IMR-90 (cell line): ENCODE data around the gene HSF2. TPM values are rescaled to one million over a fixed set of nuclear protein-coding genes. Genes with fewer than 3 reads are reported as not detected.

Source experiments
- ATAC-seq: fragments of 200-7000 bp; cut with Tn5 transposase; 2 replicates; pipeline ENCODE4 v1.9.1; 2020; ENCODE audit warnings: low read depth, mild to moderate bottlenecking, moderate library complexity
- BruUV-seq: library from RNA; stranded (reverse); fragments of 400-500 nt; replicated peaks from 2 replicates; lab custom pipeline; 2021; lab: Mats Ljungman, UMichigan
- CTCF ChIA-PET: fragments of 300-600 bp; formaldehyde crosslinking; extraction: SDS; loops from one replicate; lab custom pipeline; 2021; ENCODE audit warnings: antibody characterized with exemption; lab: Yijun Ruan, JAX
- POLR2A ChIA-PET: fragments of 300-600 bp; sonication (Branson Sonifier 250); formaldehyde crosslinking; loops from one replicate; lab custom pipeline; 2022; ENCODE audit warnings: antibody characterized with exemption; ENCODE audit not compliant: unreplicated experiment; lab: Charles Lee
- DNase-seq: peaks from one replicate; pipeline ENCODE4 v3.0.0; 2013
- H2AFZ ChIP-seq: replicated peaks from 2 replicates; pipeline ENCODE3; 2013; ENCODE audit warnings: low read length, mild to moderate bottlenecking; ENCODE audit not compliant: poor library complexity
- H2AK5ac ChIP-seq: 2 replicates; pipeline ENCODE4 v1.6.1; 2013; ENCODE audit warnings: low read depth, low read length, inconsistent platforms
- H2AK9ac ChIP-seq: replicated peaks from 2 replicates; pipeline ENCODE3; 2013; ENCODE audit warnings: mild to moderate bottlenecking, low read depth, low read length, moderate library complexity; ENCODE audit not compliant: poor library complexity
- H2BK120ac ChIP-seq: 2 replicates; pipeline ENCODE4 v1.6.1; 2013; ENCODE audit warnings: low read depth, low read length, inconsistent platforms
- H2BK15ac ChIP-seq: 3 replicates; pipeline ENCODE4 v1.6.1; 2013; ENCODE audit warnings: low read depth, low read length, inconsistent platforms
- H2BK20ac ChIP-seq: 2 replicates; pipeline ENCODE4 v1.6.1; 2013; ENCODE audit warnings: low read depth, mild to moderate bottlenecking, inconsistent platforms, low read length, moderate library complexity
- H2BK5ac ChIP-seq: 2 replicates; pipeline ENCODE4 v1.6.1; 2013; ENCODE audit warnings: mild to moderate bottlenecking, low read depth, low read length, inconsistent platforms; ENCODE audit not compliant: poor library complexity, severe bottlenecking
- H3K14ac ChIP-seq: replicated peaks from 2 replicates; pipeline ENCODE4 v1.6.1; 2013; ENCODE audit warnings: low read depth, low read length, inconsistent platforms
- H3K18ac ChIP-seq: 2 replicates; pipeline ENCODE4 v1.6.1; 2013; ENCODE audit warnings: low read depth, low read length, control low read depth
- H3K23ac ChIP-seq: 2 replicates; pipeline ENCODE4 v1.6.1; 2013; ENCODE audit warnings: low read depth, low read length, inconsistent platforms
- H3K27ac ChIP-seq: 2 replicates; pipeline ENCODE4 v1.5.1; 2013; ENCODE audit warnings: mild to moderate bottlenecking, control low read depth, low read length; ENCODE audit not compliant: insufficient read depth
- H3K27me3 ChIP-seq: 2 replicates; pipeline ENCODE4 v1.6.1; 2013; ENCODE audit warnings: low read length; ENCODE audit not compliant: control insufficient read depth, insufficient read depth
- H3K36me3 ChIP-seq: 2 replicates; pipeline ENCODE4 v1.6.1; 2013; ENCODE audit warnings: low read length, mixed read lengths; ENCODE audit not compliant: control insufficient read depth, insufficient read depth
- H3K4ac ChIP-seq: 2 replicates; pipeline ENCODE4 v1.6.1; 2013; ENCODE audit warnings: low read depth, low read length, inconsistent platforms
- H3K4me1 ChIP-seq: 2 replicates; pipeline ENCODE4 v1.6.1; 2013; ENCODE audit warnings: low read length, mixed read lengths; ENCODE audit not compliant: control insufficient read depth, insufficient read depth
- H3K4me2 ChIP-seq: 2 replicates; pipeline ENCODE4 v1.6.1; 2013; ENCODE audit warnings: low read depth, mild to moderate bottlenecking, control low read depth, low read length, moderate library complexity
- H3K4me3 ChIP-seq: 2 replicates; pipeline ENCODE4 v1.5.1; 2013; ENCODE audit warnings: low read depth, mild to moderate bottlenecking, control low read depth, low read length, moderate library complexity; ENCODE audit not compliant: insufficient read depth
- H3K56ac ChIP-seq: 2 replicates; pipeline ENCODE4 v1.6.1; 2013; ENCODE audit warnings: low read length, inconsistent platforms; ENCODE audit not compliant: insufficient read depth; ENCODE audit errors: extremely low read depth
- H3K79me1 ChIP-seq, 2 experiments: 2 replicates each; pipeline ENCODE4 v1.6.1; 2013; ENCODE audit warnings: low read length in 2 of 2, inconsistent platforms in 1 of 2, low read depth in 1 of 2
- H3K9ac ChIP-seq: 2 replicates; pipeline ENCODE4 v1.6.1; 2013; ENCODE audit warnings: low read depth, low read length, control low read depth
- H3K9me1 ChIP-seq: 2 replicates; pipeline ENCODE4 v1.6.1; 2013; ENCODE audit warnings: low read length, inconsistent platforms; ENCODE audit not compliant: insufficient read depth
- H3K9me3 ChIP-seq: 2 replicates; pipeline ENCODE4 v1.6.1; 2013; ENCODE audit warnings: low read length; ENCODE audit not compliant: control insufficient read depth, insufficient read depth
- H4K20me1 ChIP-seq: 2 replicates; pipeline ENCODE4 v1.6.1; 2013; ENCODE audit warnings: low read length, inconsistent platforms; ENCODE audit not compliant: insufficient read depth
- H4K5ac ChIP-seq: 2 replicates; pipeline ENCODE4 v1.6.1; 2013; ENCODE audit warnings: mild to moderate bottlenecking, low read depth, low read length, control low read depth
- H4K8ac ChIP-seq, 2 experiments: 2 replicates each; pipeline ENCODE4 v1.6.1; 2013; ENCODE audit warnings: low read depth in 2 of 2, low read length in 2 of 2, control low read depth in 1 of 2, inconsistent platforms in 1 of 2
- H4K91ac ChIP-seq: 2 replicates; pipeline ENCODE4 v1.6.1; 2013; ENCODE audit warnings: low read depth, low read length, inconsistent platforms; ENCODE audit not compliant: insufficient read depth
- RAD21 ChIP-seq: IDR thresholded peaks from 2 replicates; pipeline ENCODE4 v1.6.1; 2012; ENCODE audit warnings: low read length, improper control_type of control experiment
- RCOR1 ChIP-seq: IDR thresholded peaks from 2 replicates; pipeline ENCODE4 v1.6.1; 2012; ENCODE audit warnings: mild to moderate bottlenecking, low read length, improper control_type of control experiment; ENCODE audit not compliant: insufficient replicate concordance
- WGBS, 2 experiments: methylation state at CpG; one replicate each; pipeline versions ENCODE4 v1.1.5 to v1.1.7; 2013; ENCODE audit warnings: missing lambda C conversion rate in 2 of 2; ENCODE audit not compliant: insufficient read length in 1 of 2; ENCODE audit errors: extremely low coverage in 2 of 2; 5-methylcytosine and 5-hydroxymethylcytosine counted together
- dilution Hi-C: fragments of 300-500 bp; cut with HindIII; formaldehyde crosslinking; loops from one replicate; pipeline ENCODE4 v1.14.3; 2018; ENCODE audit warnings: low sequenced_read_pairs; ENCODE audit not compliant: unreplicated experiment
- in situ Hi-C: fragments of 300-500 bp; cut with MboI; formaldehyde crosslinking; loops from 3 replicates; pipeline ENCODE4 v1.14.3; 2019; ENCODE audit warnings: low sequenced_read_pairs, inconsistent platforms, mixed read lengths
- intact Hi-C: fragments of 100-400 bp; cut with micrococcal nuclease; formaldehyde crosslinking; loops from 2 replicates; pipeline ENCODE4 v1.10.0; 2022
- polyA plus RNA-seq, 3 experiments: library from polyadenylated mRNA; depleted of rRNA; stranded (reverse); fragments of >200 nt; gene quantifications; 2 replicates each; pipeline ENCODE4 v1.2.3, GENCODE V29; 2012; ENCODE audit warnings: low replicate concordance in 1 of 3
- total RNA-seq: library from RNA; depleted of rRNA; stranded (reverse); fragments of >200 nt; gene quantifications from 2 replicates; pipeline ENCODE4 v1.2.3, GENCODE V29; 2012
- TF ChIP-seq, protein P1 (sequence below): conservative IDR thresholded peaks from 2 replicates; pipeline ENCODE4 v1.5.1; 2012; ENCODE audit warnings: mild to moderate bottlenecking, low read depth, low read length, improper control_type of control experiment

Gene HSF2
- total and polyA plus RNA-seq, 2 of the 4 experiments (the other 2 are of a cell fraction), result 17.6 to 28.9 TPM

GRCh38 chr6:122452509-122452908 lies 53.1 kb downstream of the HSF2 start:
- H3K27ac ChIP-seq, result no peak overlapping the region
- CTCF ChIA-PET, result interaction anchor here (0.6 to 1.5 kb wide), 2 partner anchors 20 to 1898 kb away, joined by 3 to 4 read pairs; no protein-coding TSS in a partner anchor
- peaks cover 3% of the 10 kb centered on the region; the same call in 1 of the 2 replicates for H3K9me1 ChIP-seq
- H4K91ac ChIP-seq, result no peak overlapping the region
- dilution Hi-C loops (no loop called here), in situ Hi-C loops (no loop called here), intact Hi-C loops (no loop called here)
- WGBS, 2 experiments, result no CpG with 5 or more reads among the region's 1 CpG
- H2AFZ ChIP-seq, result no peak overlapping the region
- DNase-seq, result no peak
- H3K56ac ChIP-seq, result no peak overlapping the region
- H3K9ac ChIP-seq, result no peak overlapping the region
- peaks cover 12 to 14% of the 10 kb centered on the region in 2 experiments for H3K79me1 ChIP-seq
- H2BK20ac ChIP-seq, result no peak overlapping the region
- no peak overlapping the region for H3K18ac ChIP-seq
- no peak overlapping the region for H2AK5ac ChIP-seq
- H3K4ac ChIP-seq, result no peak overlapping the region
- H4K5ac ChIP-seq, result no peak overlapping the region
- TF ChIP-seq RCOR1 (no peak), RAD21 (no peak)
- TF ChIP-seq, protein P1, sequence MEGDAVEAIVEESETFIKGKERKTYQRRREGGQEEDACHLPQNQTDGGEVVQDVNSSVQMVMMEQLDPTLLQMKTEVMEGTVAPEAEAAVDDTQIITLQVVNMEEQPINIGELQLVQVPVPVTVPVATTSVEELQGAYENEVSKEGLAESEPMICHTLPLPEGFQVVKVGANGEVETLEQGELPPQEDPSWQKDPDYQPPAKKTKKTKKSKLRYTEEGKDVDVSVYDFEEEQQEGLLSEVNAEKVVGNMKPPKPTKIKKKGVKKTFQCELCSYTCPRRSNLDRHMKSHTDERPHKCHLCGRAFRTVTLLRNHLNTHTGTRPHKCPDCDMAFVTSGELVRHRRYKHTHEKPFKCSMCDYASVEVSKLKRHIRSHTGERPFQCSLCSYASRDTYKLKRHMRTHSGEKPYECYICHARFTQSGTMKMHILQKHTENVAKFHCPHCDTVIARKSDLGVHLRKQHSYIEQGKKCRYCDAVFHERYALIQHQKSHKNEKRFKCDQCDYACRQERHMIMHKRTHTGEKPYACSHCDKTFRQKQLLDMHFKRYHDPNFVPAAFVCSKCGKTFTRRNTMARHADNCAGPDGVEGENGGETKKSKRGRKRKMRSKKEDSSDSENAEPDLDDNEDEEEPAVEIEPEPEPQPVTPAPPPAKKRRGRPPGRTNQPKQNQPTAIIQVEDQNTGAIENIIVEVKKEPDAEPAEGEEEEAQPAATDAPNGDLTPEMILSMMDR, result no peak
- ATAC-seq, result no peak
- no peaks in the 10 kb centered on the region for H3K4me1 ChIP-seq
- H3K9me3 ChIP-seq, result no peaks in the 10 kb centered on the region
- no peak overlapping the region for H2AK9ac ChIP-seq
- H3K4me2 ChIP-seq, result no peak overlapping the region
- no peak overlapping the region for H2BK15ac ChIP-seq
- peaks cover 4% of the 10 kb centered on the region; the same call in 1 of the 2 replicates for H4K20me1 ChIP-seq
- no peak overlapping the region for H2BK5ac ChIP-seq
- H3K4me3 ChIP-seq, result no peak overlapping the region
- POLR2A ChIA-PET, result interaction anchor here (0.6 kb wide), 1 partner anchor 45 kb away, joined by 4 read pairs; no protein-coding TSS in a partner anchor
- no peaks in the 10 kb centered on the region for H3K27me3 ChIP-seq
- no peak overlapping the region for H2BK120ac ChIP-seq
- peaks cover 26% of the 10 kb centered on the region for H3K36me3 ChIP-seq
- H4K8ac ChIP-seq, result no peak overlapping the region
- no peak overlapping the region for H3K23ac ChIP-seq
- no TSS peak for BruUV-seq
- no peak overlapping the region for H3K14ac ChIP-seq
